AG04450 (cell line): ENCODE results near the gene ANKS1B. TPM values are rescaled to one million over a fixed set of nuclear protein-coding genes. Genes with fewer than 3 reads are reported as not detected.

Experiments used
- CTCF ChIA-PET: fragments of 300-600, 350-600 bp; formaldehyde crosslinking; extraction: SDS; loops from one replicate; lab custom pipeline; 2022; ENCODE audit warnings: antibody characterized with exemption, inconsistent platforms; lab: Charles Lee
- POLR2A ChIA-PET: fragments of 350-600 bp; formaldehyde crosslinking; extraction: SDS; loops from one replicate; lab custom pipeline; 2021; ENCODE audit warnings: antibody characterized with exemption, inconsistent platforms; lab: Yijun Ruan, JAX
- DNase-seq: peaks from one replicate; pipeline ENCODE4 v3.0.0-alpha.2; 2011; ENCODE audit warnings: low read depth, low spot score
- H3K27ac ChIP-seq: one replicate; pipeline ENCODE4 v1.5.1; 2012; ENCODE audit warnings: low read depth, low read length, control low read depth
- H3K27me3 ChIP-seq: one replicate; pipeline ENCODE4 v1.6.0; 2012; ENCODE audit warnings: low read length; ENCODE audit not compliant: control insufficient read depth, insufficient read depth
- H3K4me3 ChIP-seq: 2 replicates; pipeline ENCODE4 v1.5.1; 2011; ENCODE audit warnings: mild to moderate bottlenecking, low read depth, low read length, control low read depth
- H3K9me3 ChIP-seq: 2 replicates; pipeline ENCODE4 v1.5.1; 2012; ENCODE audit warnings: low read length; ENCODE audit not compliant: control insufficient read depth, insufficient read depth
- polyA plus RNA-seq: library from polyadenylated mRNA; depleted of rRNA; stranded (reverse); fragments of >200 nt; gene quantifications from 2 replicates; pipeline ENCODE4 v1.2.3, GENCODE V29; 2011
- TF ChIP-seq, protein P1 (sequence below): IDR thresholded peaks from 2 replicates; pipeline ENCODE4 v1.5.1; 2011; ENCODE audit warnings: low read depth, low read length, control low read depth, inconsistent platforms

The ANKS1B gene
- polyA plus RNA-seq, 1 experiment, result 0.22 TPM

GRCh38 chr12:99137124-99137855 is 847.4 kb downstream of the ANKS1B start:
- H3K9me3 ChIP-seq, result no peaks in the 10 kb centered on the region
- TF ChIP-seq, protein P1, sequence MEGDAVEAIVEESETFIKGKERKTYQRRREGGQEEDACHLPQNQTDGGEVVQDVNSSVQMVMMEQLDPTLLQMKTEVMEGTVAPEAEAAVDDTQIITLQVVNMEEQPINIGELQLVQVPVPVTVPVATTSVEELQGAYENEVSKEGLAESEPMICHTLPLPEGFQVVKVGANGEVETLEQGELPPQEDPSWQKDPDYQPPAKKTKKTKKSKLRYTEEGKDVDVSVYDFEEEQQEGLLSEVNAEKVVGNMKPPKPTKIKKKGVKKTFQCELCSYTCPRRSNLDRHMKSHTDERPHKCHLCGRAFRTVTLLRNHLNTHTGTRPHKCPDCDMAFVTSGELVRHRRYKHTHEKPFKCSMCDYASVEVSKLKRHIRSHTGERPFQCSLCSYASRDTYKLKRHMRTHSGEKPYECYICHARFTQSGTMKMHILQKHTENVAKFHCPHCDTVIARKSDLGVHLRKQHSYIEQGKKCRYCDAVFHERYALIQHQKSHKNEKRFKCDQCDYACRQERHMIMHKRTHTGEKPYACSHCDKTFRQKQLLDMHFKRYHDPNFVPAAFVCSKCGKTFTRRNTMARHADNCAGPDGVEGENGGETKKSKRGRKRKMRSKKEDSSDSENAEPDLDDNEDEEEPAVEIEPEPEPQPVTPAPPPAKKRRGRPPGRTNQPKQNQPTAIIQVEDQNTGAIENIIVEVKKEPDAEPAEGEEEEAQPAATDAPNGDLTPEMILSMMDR, result no peak
- POLR2A ChIA-PET, result no interaction called here
- no peaks in the 10 kb centered on the region for H3K27me3 ChIP-seq
- H3K27ac ChIP-seq, result no peak overlapping the region
- CTCF ChIA-PET, result no interaction called here
- DNase-seq, result no peak
- H3K4me3 ChIP-seq, result no peak overlapping the region

- H3K4me3 ChIP-seq, result no peak overlapping the region
- no peaks in the 10 kb centered on the region; the same call in 1 of the 2 replicates for H3K9me3 ChIP-seq
- TF ChIP-seq, protein P1, result no peak
- no peak overlapping the region for H3K27ac ChIP-seq
- no peaks in the 10 kb centered on the region for H3K27me3 ChIP-seq
- DNase-seq, result no peak
- POLR2A ChIA-PET, result no interaction called here
- CTCF ChIA-PET, result no interaction called here
These were observed 848.2 kb downstream of the ANKS1B start for GRCh38 chr12:99136516-99136915.

GRCh38 chr12:99135376-99135775 is 849.4 kb downstream of the ANKS1B start:
- Histone ChIP-seq H3K27me3 (no peaks in the 10 kb centered on the region), H3K9me3 (no peaks in the 10 kb centered on the region; the same call in 1 of the 2 replicates), H3K27ac (no peak overlapping the region), H3K4me3 (no peak overlapping the region)
- ChIA-PET POLR2A (no interaction called here), CTCF (no interaction called here)
- TF ChIP-seq, protein P1, result no peak
- DNase-seq, result no peak

DNA sequence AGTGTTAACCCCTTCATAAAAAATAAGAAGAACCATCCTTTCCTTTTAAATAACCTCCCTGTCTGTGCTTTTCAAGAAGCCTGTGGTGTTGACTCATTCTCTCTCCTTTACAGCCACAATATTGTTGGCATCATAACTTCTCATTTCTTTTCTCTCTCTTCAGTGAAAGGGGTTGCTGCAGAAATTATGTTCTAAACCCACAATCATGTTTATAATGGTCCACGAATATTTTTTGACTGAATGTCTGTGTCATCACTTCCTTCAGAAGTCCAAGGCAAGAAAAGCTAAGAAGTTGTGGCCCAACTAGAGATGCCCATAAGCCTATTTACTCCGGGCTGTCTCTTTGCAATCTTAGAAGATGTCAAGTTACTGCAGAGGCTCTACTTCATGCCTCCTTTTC is 851.3 kb downstream of the ANKS1B start:
- no peaks in the 10 kb centered on the region; the same call in 1 of the 2 replicates for H3K9me3 ChIP-seq
- ChIA-PET POLR2A (no interaction called here), CTCF (no interaction called here)
- no peak overlapping the region for H3K27ac ChIP-seq
- no peak for DNase-seq
- H3K27me3 ChIP-seq, result no peaks in the 10 kb centered on the region
- H3K4me3 ChIP-seq, result no peak overlapping the region
- TF ChIP-seq, protein P1, result no peak

DNA sequence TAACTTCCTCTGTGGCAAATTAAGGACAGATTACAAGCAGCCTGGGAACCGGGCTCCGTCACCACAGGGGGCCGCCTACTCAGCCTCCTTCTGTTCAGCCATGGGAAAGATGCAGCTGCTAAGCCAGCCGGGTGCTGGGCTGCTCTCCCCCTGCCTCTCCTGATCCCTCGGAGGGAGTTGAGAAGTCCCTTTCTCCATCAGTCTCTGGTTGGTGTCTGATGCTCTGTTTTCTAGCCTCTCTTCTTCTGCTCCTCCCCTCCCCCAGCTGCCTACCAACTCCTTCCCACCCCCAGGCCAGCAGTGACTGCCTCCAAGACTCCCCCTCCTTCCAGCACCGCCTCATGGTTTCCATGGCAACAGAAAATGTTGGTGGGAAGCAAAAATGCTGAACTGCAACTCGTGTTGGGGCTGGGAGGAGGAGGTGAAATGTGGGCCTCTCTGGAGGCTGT is 853.0 kb downstream of the ANKS1B start:
- no peak overlapping the region for H3K4me3 ChIP-seq
- ChIA-PET POLR2A (no interaction called here), CTCF (no interaction called here)
- H3K27ac ChIP-seq, result no peak overlapping the region
- H3K9me3 ChIP-seq, result no peaks in the 10 kb centered on the region; the same call in 1 of the 2 replicates
- no peak for DNase-seq
- no peaks in the 10 kb centered on the region for H3K27me3 ChIP-seq
- TF ChIP-seq, protein P1, result no peak
